PFSK-1 (cell line): ENCODE data around the gene TUBA4B.

Experiments
- POLR2AphosphoS5 ChIP-seq: IDR thresholded peaks from 2 replicates; pipeline ENCODE4 v1.6.1; 2012; ENCODE audit warnings: low read depth, mild to moderate bottlenecking, control low read depth, low read length, moderate library complexity
- TAF1 ChIP-seq: IDR thresholded peaks from 2 replicates; pipeline ENCODE4 v1.6.1; 2012; ENCODE audit warnings: low read length, control low read depth, borderline replicate concordance; ENCODE audit not compliant: insufficient read depth

DNA sequence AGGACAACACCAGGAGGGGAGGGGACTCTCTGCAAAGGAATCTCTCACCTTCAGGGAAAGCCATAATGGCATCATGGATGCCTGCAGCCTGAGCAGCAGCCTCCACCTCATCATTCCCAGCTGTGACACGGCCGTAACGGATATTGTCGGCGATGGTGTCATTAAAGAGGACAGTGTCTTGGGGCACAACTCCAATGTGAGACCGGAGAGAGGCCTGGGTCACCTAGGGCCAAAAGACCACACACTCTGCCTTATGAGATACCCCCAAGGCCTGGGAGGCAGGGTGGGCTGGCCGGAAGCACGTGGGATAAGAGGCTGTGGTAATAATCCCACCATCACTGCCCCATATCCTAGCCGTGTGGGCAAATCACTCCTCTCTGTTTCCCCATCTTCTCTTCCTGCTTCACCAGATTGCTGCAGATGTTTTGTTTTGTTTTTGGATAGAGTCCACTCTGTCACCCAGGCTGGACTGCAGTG lies 42.1 kb upstream of the TUBA4B start:
- TF ChIP-seq POLR2AphosphoS5: no peak
- TF ChIP-seq TAF1: no peak
